Left kidney (tissue), 2 donors: ENCODE data around the gene BRSK1. TPM values are rescaled to one million over a fixed set of nuclear protein-coding genes. Genes with fewer than 3 reads are reported as not detected.
"Not testable (repeated sequence)": the region's sequence is repeated elsewhere in the genome, so short reads cannot be mapped to it uniquely, and the experiment has no call there.

Experiments used
- DNase-seq: peaks from one replicate; pipeline ENCODE4 v3.0.0-alpha.2; 2013
- polyA plus RNA-seq: library from polyadenylated mRNA; unstranded; fragments of 120-200 nt; gene quantifications from one replicate; pipeline ENCODE4 v1.2.1, GENCODE V29; 2013; ENCODE audit not compliant: insufficient read length

The BRSK1 gene
- polyA plus RNA-seq, 1 donor: 14.7 TPM

GRCh38 chr19:55304279-55304978 lies 20.6 kb downstream of the BRSK1 start:
- DNase-seq: no peak

- no peak for DNase-seq
These were observed 21.2 kb downstream of the BRSK1 start for GRCh38 chr19:55304980-55305379.

- no peak for DNase-seq
These were observed 21.7 kb downstream of the BRSK1 start for GRCh38 chr19:55305491-55305890.

GRCh38 chr19:55305983-55306562 lies 22.3 kb downstream of the BRSK1 start:
- DNase-seq: no peak

GRCh38 chr19:55306712-55307111 lies 22.9 kb downstream of the BRSK1 start:
- DNase-seq: no peak

- DNase-seq: no peak
These were observed 24.5 kb downstream of the BRSK1 start for GRCh38 chr19:55308281-55308680.

- no peak for DNase-seq
These were observed 25.7 kb downstream of the BRSK1 start for GRCh38 chr19:55309448-55309847.

GRCh38 chr19:55310498-55310897 lies 26.7 kb downstream of the BRSK1 start:
- DNase-seq: no peak

GRCh38 chr19:55311397-55311796 lies 27.6 kb downstream of the BRSK1 start:
- no peak for DNase-seq

GRCh38 chr19:55311797-55312196 lies 28.0 kb downstream of the BRSK1 start:
- DNase-seq: no peak

- DNase-seq: no peak
These were observed 29.1 kb downstream of the BRSK1 start for GRCh38 chr19:55312621-55313512.

GRCh38 chr19:55314396-55314795 lies 30.6 kb downstream of the BRSK1 start:
- DNase-seq: no peak

GRCh38 chr19:55315956-55316525 lies 32.2 kb downstream of the BRSK1 start:
- no peak for DNase-seq

GRCh38 chr19:55316646-55317045 lies 32.8 kb downstream of the BRSK1 start:
- no peak for DNase-seq

- DNase-seq: peak; percentile 62
These were observed 36.0 kb downstream of the BRSK1 start for GRCh38 chr19:55319785-55320184.

- no peak for DNase-seq
These were observed 37.1 kb downstream of the BRSK1 start for GRCh38 chr19:55320844-55321419.

GRCh38 chr19:55321466-55322137 lies 37.8 kb downstream of the BRSK1 start:
- DNase-seq: no peak

- no peak for DNase-seq
These were observed 38.5 kb downstream of the BRSK1 start for GRCh38 chr19:55322204-55322885.

GRCh38 chr19:55324662-55325061 lies 40.9 kb downstream of the BRSK1 start:
- DNase-seq: no peak

- no peak for DNase-seq
These were observed 41.4 kb downstream of the BRSK1 start, which contains the start of gene TMEM150B for GRCh38 chr19:55325172-55325571. Gene TMEM150B, minus strand, starts transcription at chr19:55325341. Its CDS starts 4,305 bp downstream, at chr19:55321036.

GRCh38 chr19:55328774-55329318 lies 45.0 kb downstream of the BRSK1 start:
- not testable (repeated sequence) for DNase-seq
